Measurements from ENCODE around the gene FOSL2. TPM values are rescaled to one million over a fixed set of nuclear protein-coding genes. Genes with fewer than 3 reads are reported as not detected.

Gene FOSL2
- total RNA-seq, 1 experiment from 2014 or later, result 4.0 TPM

DNA sequence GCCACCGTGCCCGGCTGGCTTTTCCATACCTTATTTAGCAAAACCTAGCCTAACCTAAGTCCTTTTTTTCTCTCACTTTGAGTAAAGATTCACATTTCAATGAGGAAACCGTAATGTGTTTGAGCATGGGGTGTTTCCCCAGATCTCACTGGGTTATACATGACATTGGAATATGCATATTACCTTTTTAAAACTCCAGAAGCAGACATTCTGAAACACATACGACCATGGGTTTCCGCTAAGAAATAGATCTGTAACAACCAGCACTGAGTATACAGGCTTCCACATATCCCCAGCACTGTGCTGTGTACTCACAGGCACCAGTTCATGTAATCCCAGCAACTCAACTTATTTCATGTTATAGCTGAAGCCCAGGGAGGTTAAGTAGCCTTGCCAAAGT is 41.0 kb upstream of the FOSL2 start:
- Mint-ChIP-seq H3K4me3 (no peak overlapping the region), H3K27me3 (ENCODE audit: low read depth) (no peaks in the 10 kb centered on the region), H3K36me3 (no peaks in the 10 kb centered on the region), H3K4me1 (peaks cover 10% of the 10 kb centered on the region; the same call in 1 of the 2 replicates), H3K9me3 (no peaks in the 10 kb centered on the region), H3K27ac (no peak overlapping the region)
- CTCF ChIA-PET, result interaction anchor here (1.0 kb wide), 1 partner anchor 668 kb away, joined by 5 read pairs; no protein-coding TSS in a partner anchor
- no peak for DNase-seq (ENCODE audit: low spot score)
- TF ChIP-seq, protein P1, sequence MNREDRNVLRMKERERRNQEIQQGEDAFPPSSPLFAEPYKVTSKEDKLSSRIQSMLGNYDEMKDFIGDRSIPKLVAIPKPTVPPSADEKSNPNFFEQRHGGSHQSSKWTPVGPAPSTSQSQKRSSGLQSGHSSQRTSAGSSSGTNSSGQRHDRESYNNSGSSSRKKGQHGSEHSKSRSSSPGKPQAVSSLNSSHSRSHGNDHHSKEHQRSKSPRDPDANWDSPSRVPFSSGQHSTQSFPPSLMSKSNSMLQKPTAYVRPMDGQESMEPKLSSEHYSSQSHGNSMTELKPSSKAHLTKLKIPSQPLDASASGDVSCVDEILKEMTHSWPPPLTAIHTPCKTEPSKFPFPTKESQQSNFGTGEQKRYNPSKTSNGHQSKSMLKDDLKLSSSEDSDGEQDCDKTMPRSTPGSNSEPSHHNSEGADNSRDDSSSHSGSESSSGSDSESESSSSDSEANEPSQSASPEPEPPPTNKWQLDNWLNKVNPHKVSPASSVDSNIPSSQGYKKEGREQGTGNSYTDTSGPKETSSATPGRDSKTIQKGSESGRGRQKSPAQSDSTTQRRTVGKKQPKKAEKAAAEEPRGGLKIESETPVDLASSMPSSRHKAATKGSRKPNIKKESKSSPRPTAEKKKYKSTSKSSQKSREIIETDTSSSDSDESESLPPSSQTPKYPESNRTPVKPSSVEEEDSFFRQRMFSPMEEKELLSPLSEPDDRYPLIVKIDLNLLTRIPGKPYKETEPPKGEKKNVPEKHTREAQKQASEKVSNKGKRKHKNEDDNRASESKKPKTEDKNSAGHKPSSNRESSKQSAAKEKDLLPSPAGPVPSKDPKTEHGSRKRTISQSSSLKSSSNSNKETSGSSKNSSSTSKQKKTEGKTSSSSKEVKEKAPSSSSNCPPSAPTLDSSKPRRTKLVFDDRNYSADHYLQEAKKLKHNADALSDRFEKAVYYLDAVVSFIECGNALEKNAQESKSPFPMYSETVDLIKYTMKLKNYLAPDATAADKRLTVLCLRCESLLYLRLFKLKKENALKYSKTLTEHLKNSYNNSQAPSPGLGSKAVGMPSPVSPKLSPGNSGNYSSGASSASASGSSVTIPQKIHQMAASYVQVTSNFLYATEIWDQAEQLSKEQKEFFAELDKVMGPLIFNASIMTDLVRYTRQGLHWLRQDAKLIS (CRISPR knock-in tag; IDR thresholded peaks at IDR 0.05; ENCODE audit: borderline replicate concordance), result no peak
- TF ChIP-seq GABPB1 (CRISPR knock-in tag; IDR thresholded peaks at IDR 0.05) (no peak), NFATC4 (CRISPR knock-in tag; IDR thresholded peaks at IDR 0.05) (no peak), FOXJ3 (CRISPR knock-in tag; IDR thresholded peaks at IDR 0.05; ENCODE audit: borderline replicate concordance) (no peak)
- TF ChIP-seq, protein P2, sequence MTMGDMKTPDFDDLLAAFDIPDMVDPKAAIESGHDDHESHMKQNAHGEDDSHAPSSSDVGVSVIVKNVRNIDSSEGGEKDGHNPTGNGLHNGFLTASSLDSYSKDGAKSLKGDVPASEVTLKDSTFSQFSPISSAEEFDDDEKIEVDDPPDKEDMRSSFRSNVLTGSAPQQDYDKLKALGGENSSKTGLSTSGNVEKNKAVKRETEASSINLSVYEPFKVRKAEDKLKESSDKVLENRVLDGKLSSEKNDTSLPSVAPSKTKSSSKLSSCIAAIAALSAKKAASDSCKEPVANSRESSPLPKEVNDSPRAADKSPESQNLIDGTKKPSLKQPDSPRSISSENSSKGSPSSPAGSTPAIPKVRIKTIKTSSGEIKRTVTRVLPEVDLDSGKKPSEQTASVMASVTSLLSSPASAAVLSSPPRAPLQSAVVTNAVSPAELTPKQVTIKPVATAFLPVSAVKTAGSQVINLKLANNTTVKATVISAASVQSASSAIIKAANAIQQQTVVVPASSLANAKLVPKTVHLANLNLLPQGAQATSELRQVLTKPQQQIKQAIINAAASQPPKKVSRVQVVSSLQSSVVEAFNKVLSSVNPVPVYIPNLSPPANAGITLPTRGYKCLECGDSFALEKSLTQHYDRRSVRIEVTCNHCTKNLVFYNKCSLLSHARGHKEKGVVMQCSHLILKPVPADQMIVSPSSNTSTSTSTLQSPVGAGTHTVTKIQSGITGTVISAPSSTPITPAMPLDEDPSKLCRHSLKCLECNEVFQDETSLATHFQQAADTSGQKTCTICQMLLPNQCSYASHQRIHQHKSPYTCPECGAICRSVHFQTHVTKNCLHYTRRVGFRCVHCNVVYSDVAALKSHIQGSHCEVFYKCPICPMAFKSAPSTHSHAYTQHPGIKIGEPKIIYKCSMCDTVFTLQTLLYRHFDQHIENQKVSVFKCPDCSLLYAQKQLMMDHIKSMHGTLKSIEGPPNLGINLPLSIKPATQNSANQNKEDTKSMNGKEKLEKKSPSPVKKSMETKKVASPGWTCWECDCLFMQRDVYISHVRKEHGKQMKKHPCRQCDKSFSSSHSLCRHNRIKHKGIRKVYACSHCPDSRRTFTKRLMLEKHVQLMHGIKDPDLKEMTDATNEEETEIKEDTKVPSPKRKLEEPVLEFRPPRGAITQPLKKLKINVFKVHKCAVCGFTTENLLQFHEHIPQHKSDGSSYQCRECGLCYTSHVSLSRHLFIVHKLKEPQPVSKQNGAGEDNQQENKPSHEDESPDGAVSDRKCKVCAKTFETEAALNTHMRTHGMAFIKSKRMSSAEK (CRISPR knock-in tag; IDR thresholded peaks at IDR 0.05; ENCODE audit: borderline replicate concordance), result no peak
- TF ChIP-seq, protein P3, sequence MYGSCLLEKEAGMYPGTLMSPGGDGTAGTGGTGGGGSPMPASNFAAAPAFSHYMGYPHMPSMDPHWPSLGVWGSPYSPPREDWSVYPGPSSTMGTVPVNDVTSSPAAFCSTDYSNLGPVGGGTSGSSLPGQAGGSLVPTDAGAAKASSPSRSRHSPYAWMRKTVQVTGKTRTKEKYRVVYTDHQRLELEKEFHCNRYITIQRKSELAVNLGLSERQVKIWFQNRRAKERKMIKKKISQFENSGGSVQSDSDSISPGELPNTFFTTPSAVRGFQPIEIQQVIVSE (CRISPR knock-in tag; IDR thresholded peaks at IDR 0.05; ENCODE audit: borderline replicate concordance), result no peak
- TF ChIP-seq, protein P4, sequence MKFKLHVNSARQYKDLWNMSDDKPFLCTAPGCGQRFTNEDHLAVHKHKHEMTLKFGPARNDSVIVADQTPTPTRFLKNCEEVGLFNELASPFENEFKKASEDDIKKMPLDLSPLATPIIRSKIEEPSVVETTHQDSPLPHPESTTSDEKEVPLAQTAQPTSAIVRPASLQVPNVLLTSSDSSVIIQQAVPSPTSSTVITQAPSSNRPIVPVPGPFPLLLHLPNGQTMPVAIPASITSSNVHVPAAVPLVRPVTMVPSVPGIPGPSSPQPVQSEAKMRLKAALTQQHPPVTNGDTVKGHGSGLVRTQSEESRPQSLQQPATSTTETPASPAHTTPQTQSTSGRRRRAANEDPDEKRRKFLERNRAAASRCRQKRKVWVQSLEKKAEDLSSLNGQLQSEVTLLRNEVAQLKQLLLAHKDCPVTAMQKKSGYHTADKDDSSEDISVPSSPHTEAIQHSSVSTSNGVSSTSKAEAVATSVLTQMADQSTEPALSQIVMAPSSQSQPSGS (CRISPR knock-in tag; IDR thresholded peaks at IDR 0.05; ENCODE audit: borderline replicate concordance, low read depth), result no peak
- TF ChIP-seq, protein P5, sequence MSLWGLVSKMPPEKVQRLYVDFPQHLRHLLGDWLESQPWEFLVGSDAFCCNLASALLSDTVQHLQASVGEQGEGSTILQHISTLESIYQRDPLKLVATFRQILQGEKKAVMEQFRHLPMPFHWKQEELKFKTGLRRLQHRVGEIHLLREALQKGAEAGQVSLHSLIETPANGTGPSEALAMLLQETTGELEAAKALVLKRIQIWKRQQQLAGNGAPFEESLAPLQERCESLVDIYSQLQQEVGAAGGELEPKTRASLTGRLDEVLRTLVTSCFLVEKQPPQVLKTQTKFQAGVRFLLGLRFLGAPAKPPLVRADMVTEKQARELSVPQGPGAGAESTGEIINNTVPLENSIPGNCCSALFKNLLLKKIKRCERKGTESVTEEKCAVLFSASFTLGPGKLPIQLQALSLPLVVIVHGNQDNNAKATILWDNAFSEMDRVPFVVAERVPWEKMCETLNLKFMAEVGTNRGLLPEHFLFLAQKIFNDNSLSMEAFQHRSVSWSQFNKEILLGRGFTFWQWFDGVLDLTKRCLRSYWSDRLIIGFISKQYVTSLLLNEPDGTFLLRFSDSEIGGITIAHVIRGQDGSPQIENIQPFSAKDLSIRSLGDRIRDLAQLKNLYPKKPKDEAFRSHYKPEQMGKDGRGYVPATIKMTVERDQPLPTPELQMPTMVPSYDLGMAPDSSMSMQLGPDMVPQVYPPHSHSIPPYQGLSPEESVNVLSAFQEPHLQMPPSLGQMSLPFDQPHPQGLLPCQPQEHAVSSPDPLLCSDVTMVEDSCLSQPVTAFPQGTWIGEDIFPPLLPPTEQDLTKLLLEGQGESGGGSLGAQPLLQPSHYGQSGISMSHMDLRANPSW (CRISPR knock-in tag; conservative IDR thresholded peaks at IDR 0.05; ENCODE audit: low read depth), result no peak
- TF ChIP-seq, protein P6, sequence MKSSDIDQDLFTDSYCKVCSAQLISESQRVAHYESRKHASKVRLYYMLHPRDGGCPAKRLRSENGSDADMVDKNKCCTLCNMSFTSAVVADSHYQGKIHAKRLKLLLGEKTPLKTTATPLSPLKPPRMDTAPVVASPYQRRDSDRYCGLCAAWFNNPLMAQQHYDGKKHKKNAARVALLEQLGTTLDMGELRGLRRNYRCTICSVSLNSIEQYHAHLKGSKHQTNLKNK (CRISPR knock-in tag; IDR thresholded peaks at IDR 0.05), result no peak
- no peak for ATAC-seq
- POLR2A ChIA-PET, result no interaction called here

DNA sequence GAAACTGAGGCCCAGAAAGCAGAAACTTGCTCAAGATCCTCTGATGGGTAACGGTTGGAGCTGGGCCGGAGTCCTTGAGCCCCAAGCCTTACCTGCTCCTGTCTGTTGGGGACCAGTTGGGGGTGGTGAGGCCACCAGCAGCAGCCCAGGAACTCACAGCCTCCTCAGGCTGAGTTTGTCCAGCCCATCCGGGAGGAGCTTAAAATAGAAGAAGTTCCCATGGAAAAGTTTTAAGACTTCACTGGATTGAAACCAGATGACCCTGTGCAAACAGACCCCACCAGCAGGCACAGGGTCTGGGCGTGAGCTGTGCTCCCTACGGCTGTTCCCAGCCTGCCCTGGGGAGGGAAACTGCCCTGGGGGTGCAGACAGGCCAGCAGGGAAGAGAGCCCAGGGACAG is 40.6 kb upstream of the FOSL2 start:
- H3K9me3 Mint-ChIP-seq, result no peaks in the 10 kb centered on the region

More for the DNA sequence above, 40.6 kb upstream of the FOSL2 start:
- DNase-seq (ENCODE audit: low spot score) (no peak), ATAC-seq (no peak)
- H3K27ac Mint-ChIP-seq, result no peak overlapping the region
- H3K4me1 Mint-ChIP-seq, result peaks cover 10% of the 10 kb centered on the region; the same call in 1 of the 2 replicates
- CTCF ChIA-PET, result interaction anchor here (1.0 kb wide), 1 partner anchor 668 kb away, joined by 5 read pairs; no protein-coding TSS in a partner anchor
- TF ChIP-seq CREB1 (CRISPR knock-in tag; IDR thresholded peaks at IDR 0.05) (no peak), PRRX2 (CRISPR knock-in tag; IDR thresholded peaks at IDR 0.05) (no peak)
- H3K4me3 Mint-ChIP-seq, result no peak overlapping the region
- POLR2A ChIA-PET, result no interaction called here
- H3K27me3 Mint-ChIP-seq (ENCODE audit: low read depth), result no peaks in the 10 kb centered on the region
- no peaks in the 10 kb centered on the region for H3K36me3 Mint-ChIP-seq
